ENCODE data around the gene CLDN5. TPM values are rescaled to one million over a fixed set of nuclear protein-coding genes. Genes with fewer than 3 reads are reported as not detected.

The CLDN5 gene
- total RNA-seq, 1 donor from 2014 or later = not detected

DNA sequence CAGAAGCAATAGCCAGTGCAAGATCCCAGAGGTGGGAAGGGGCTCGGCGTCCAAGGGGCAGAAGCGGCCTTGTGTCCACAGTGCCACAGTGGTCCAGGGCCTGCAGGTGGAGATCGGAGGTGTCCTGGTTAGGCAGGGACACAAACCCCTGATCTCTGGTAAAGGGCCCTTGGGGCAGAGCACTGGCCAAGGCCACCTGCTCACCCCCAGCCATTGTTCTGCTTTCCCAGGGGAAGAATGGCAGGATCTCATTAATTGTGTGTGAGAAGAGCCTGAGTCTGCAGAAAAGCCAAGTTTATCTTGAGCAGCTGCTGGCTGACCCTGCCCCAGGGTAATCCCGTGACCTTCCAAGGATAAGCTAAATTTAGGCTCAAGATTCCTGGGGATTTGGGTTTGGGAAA is 3.1 kb upstream of the CLDN5 start:
- Histone ChIP-seq H3K4me3 (ENCODE audit: insufficient read depth, low read depth, low read length) (no peak overlapping the region), H4K20me1 (ENCODE audit: insufficient read depth, low read length) (no peaks in the 10 kb centered on the region), H3K9ac (ENCODE audit: low read length) (no peak overlapping the region), H3K79me2 (ENCODE audit: insufficient read depth, low read length) (no peaks in the 10 kb centered on the region), H3K4me1 (ENCODE audit: insufficient read depth, low read length) (peaks cover 20% of the 10 kb centered on the region), H3K27me3 (ENCODE audit: insufficient read depth, low read length) (peaks cover 13% of the 10 kb centered on the region), H2AFZ (ENCODE audit: low read depth, low read length) (no peak overlapping the region), H3K36me3 (ENCODE audit: insufficient read depth, low read length) (no peaks in the 10 kb centered on the region), H3K9me3 (ENCODE audit: insufficient read depth, low read depth, low read length) (no peaks in the 10 kb centered on the region), H3K27ac (ENCODE audit: low read depth, low read length) (no peak overlapping the region), H3K4me2 (ENCODE audit: low read length) (no peak overlapping the region)
- FAIRE-seq (no peak), DNase-seq (ENCODE audit: low read depth) (no peak)
- no peaks in the 10 kb centered on the region for H3K4me1 Mint-ChIP-seq (ENCODE audit: low read depth, unreplicated experiment)
- no peak overlapping the region for H3K27ac Mint-ChIP-seq (ENCODE audit: unreplicated experiment)
- H3K9me3 Mint-ChIP-seq (ENCODE audit: unreplicated experiment) = no peaks in the 10 kb centered on the region
- no peak overlapping the region for H3K4me3 Mint-ChIP-seq (ENCODE audit: unreplicated experiment)
- no peaks in the 10 kb centered on the region for H3K36me3 Mint-ChIP-seq (ENCODE audit: low read depth, unreplicated experiment)
- peaks cover 46% of the 10 kb centered on the region for H3K27me3 Mint-ChIP-seq (ENCODE audit: low read depth, unreplicated experiment)
- TF ChIP-seq, protein P1, sequence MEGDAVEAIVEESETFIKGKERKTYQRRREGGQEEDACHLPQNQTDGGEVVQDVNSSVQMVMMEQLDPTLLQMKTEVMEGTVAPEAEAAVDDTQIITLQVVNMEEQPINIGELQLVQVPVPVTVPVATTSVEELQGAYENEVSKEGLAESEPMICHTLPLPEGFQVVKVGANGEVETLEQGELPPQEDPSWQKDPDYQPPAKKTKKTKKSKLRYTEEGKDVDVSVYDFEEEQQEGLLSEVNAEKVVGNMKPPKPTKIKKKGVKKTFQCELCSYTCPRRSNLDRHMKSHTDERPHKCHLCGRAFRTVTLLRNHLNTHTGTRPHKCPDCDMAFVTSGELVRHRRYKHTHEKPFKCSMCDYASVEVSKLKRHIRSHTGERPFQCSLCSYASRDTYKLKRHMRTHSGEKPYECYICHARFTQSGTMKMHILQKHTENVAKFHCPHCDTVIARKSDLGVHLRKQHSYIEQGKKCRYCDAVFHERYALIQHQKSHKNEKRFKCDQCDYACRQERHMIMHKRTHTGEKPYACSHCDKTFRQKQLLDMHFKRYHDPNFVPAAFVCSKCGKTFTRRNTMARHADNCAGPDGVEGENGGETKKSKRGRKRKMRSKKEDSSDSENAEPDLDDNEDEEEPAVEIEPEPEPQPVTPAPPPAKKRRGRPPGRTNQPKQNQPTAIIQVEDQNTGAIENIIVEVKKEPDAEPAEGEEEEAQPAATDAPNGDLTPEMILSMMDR (IDR thresholded peaks at IDR 0.05; ENCODE audit: insufficient read depth, low read depth, low read length) = no peak
- no peak for TF ChIP-seq EZH2 (IDR thresholded peaks at IDR 0.05; ENCODE audit: insufficient read depth, low read length)

DNA sequence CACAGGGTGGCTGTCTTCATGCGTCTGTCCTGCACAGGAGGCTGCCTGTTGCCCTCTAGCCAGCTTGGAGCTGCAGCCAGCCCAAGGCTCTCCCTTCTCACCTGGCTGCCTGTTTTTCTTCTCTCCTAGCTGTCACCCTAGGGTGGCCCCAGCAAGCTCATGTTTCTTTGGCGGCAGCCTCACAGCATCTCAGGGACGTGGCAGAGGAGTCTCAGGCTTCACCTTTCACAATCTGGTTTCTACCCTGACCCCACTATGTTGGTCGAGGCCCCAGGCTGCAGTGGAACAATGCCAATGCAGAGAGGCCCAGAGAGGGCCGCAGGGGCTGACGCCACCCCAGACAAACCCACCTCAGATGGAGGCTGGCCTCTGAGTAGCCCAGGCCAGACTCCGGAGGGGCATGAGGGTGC is 2.5 kb upstream of the CLDN5 start:
- no peak for DNase-seq (ENCODE audit: low read depth)
- no peak overlapping the region for H3K27ac Mint-ChIP-seq (ENCODE audit: unreplicated experiment)
- H3K9me3 Mint-ChIP-seq (ENCODE audit: unreplicated experiment) = no peaks in the 10 kb centered on the region

DNA sequence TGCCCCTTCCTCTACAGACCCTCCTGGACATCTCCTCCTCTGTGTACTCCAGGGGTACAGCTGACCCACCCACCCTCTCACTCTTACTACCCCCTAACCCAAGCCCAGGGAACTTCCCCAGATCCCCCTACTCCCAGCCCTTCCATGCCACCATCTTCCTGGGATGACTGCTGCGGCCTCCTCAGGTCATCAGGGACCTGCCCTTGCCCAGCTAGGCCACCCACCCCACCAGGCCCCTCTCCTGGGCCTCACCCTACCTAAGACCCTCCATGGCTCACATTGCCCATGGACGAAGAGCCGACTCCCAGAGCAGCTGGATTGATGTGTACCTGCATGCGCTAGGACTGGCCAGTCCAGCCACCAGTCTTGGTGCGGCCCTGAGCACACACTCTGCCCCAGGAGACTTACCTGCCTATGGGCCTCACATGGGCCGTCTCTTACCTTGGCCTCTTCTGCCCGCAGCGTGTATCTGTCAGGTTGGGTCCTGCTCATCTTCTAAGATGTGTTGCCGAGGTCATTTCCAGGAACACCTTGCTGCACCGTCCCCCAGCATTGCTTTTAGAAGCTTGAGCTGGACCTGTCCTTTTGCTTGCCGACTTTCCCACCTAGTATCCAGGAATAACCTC is 2.0 kb upstream of the CLDN5 start:
- FAIRE-seq (no peak), DNase-seq (ENCODE audit: low read depth) (no peak)
- no peaks in the 10 kb centered on the region for H3K9me3 ChIP-seq (ENCODE audit: insufficient read depth, low read depth, low read length)
- peaks cover 1% of the 10 kb centered on the region for H3K4me1 Mint-ChIP-seq (ENCODE audit: low read depth, unreplicated experiment)
- H2AFZ ChIP-seq (ENCODE audit: low read depth, low read length) = no peak overlapping the region
- no peak overlapping the region for H3K27ac ChIP-seq (ENCODE audit: low read depth, low read length)
- no peaks in the 10 kb centered on the region for H3K9me3 Mint-ChIP-seq (ENCODE audit: unreplicated experiment)
- peaks cover 51% of the 10 kb centered on the region for H3K27me3 Mint-ChIP-seq (ENCODE audit: low read depth, unreplicated experiment)
- no peaks in the 10 kb centered on the region for H3K79me2 ChIP-seq (ENCODE audit: insufficient read depth, low read length)
- peaks cover 13% of the 10 kb centered on the region for H3K27me3 ChIP-seq (ENCODE audit: insufficient read depth, low read length)
- no peak for TF ChIP-seq EZH2 (IDR thresholded peaks at IDR 0.05; ENCODE audit: insufficient read depth, low read length)
- TF ChIP-seq, protein P1 (IDR thresholded peaks at IDR 0.05; ENCODE audit: insufficient read depth, low read depth, low read length) = no peak
- H4K20me1 ChIP-seq (ENCODE audit: insufficient read depth, low read length) = no peaks in the 10 kb centered on the region
- H3K36me3 Mint-ChIP-seq (ENCODE audit: low read depth, unreplicated experiment) = no peaks in the 10 kb centered on the region
- H3K4me2 ChIP-seq (ENCODE audit: low read length) = no peak overlapping the region
- H3K4me3 Mint-ChIP-seq (ENCODE audit: unreplicated experiment) = no peak overlapping the region
- no peaks in the 10 kb centered on the region for H3K36me3 ChIP-seq (ENCODE audit: insufficient read depth, low read length)
- H3K27ac Mint-ChIP-seq (ENCODE audit: unreplicated experiment) = no peak overlapping the region
- H3K4me3 ChIP-seq (ENCODE audit: insufficient read depth, low read depth, low read length) = no peak overlapping the region
- peaks cover 20% of the 10 kb centered on the region for H3K4me1 ChIP-seq (ENCODE audit: insufficient read depth, low read length)
- H3K9ac ChIP-seq (ENCODE audit: low read length) = no peak overlapping the region

More for the DNA sequence above, 2.5 kb upstream of the CLDN5 start:
- H3K4me3 Mint-ChIP-seq (ENCODE audit: unreplicated experiment) = no peak overlapping the region
- TF ChIP-seq, protein P1 (IDR thresholded peaks at IDR 0.05; ENCODE audit: insufficient read depth, low read depth, low read length) = no peak
- TF ChIP-seq EZH2 (IDR thresholded peaks at IDR 0.05; ENCODE audit: insufficient read depth, low read length) = no peak
- Histone ChIP-seq H3K4me1 (ENCODE audit: insufficient read depth, low read length) (peaks cover 20% of the 10 kb centered on the region), H3K9me3 (ENCODE audit: insufficient read depth, low read depth, low read length) (no peaks in the 10 kb centered on the region), H3K4me3 (ENCODE audit: insufficient read depth, low read depth, low read length) (no peak overlapping the region), H3K4me2 (ENCODE audit: low read length) (no peak overlapping the region), H2AFZ (ENCODE audit: low read depth, low read length) (no peak overlapping the region), H4K20me1 (ENCODE audit: insufficient read depth, low read length) (no peaks in the 10 kb centered on the region), H3K36me3 (ENCODE audit: insufficient read depth, low read length) (no peaks in the 10 kb centered on the region), H3K27me3 (ENCODE audit: insufficient read depth, low read length) (peaks cover 13% of the 10 kb centered on the region), H3K27ac (ENCODE audit: low read depth, low read length) (no peak overlapping the region), H3K79me2 (ENCODE audit: insufficient read depth, low read length) (no peaks in the 10 kb centered on the region), H3K9ac (ENCODE audit: low read length) (no peak overlapping the region)
- no peak for FAIRE-seq
- peaks cover 1% of the 10 kb centered on the region for H3K4me1 Mint-ChIP-seq (ENCODE audit: low read depth, unreplicated experiment)
- H3K36me3 Mint-ChIP-seq (ENCODE audit: low read depth, unreplicated experiment) = no peaks in the 10 kb centered on the region
- peaks cover 49% of the 10 kb centered on the region for H3K27me3 Mint-ChIP-seq (ENCODE audit: low read depth, unreplicated experiment)

Data from astrocyte (in vitro differentiated cells and primary cell).